ENCODE measurements around the gene RPL13.
"Not testable (repeated sequence)": the region's sequence is repeated elsewhere in the genome, so short reads cannot be mapped to it uniquely, and the experiment has no call there.

Gene RPL13

DNA sequence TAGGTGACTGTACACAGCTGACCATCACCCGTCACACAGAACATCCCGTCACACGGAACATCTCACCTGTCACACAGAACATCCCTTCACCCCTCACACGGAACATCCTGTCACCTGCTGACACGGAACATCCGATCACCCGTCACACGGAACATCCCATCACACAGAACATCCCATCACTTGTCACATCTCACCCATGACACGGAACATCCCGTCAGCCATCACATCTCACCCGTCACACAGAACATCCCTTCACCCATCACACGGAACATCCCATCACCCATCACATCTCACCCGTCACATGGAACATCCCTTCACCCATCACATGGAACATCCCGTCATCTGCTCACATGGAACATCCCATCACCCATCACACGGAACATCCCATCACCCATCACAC, 18.9 kb downstream of the RPL13 start:
- no peak for DNase-seq

DNA sequence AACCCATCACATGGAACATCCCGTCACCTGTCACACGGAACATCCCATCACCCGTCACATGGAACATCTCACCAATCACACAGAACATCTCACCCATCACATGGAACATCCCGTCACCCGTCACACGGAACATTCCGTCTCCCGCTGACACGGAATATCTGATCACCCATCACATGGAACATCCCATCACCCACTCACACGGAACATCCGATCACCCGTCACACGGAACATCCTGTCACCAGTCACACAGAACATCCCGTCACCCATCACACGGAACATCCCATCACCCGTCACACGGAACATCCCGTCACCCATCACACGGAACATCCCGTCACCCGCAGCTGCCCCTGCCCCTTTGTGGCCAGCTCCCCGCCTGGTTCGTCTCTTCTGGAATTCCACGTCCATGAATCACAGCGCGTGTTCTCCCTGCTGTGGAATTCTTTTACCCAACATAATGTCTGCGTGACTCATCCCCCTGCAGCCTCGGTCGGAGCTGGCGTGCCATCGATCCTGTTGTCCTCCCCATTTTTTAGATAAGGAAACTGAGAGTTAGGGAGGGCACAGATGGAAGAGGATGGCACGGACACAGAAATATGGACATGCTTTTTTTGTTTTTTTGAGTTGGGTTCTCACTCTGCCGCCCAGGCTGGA, 20.7 kb downstream of the RPL13 start:
- DNase-seq = no peak

DNA sequence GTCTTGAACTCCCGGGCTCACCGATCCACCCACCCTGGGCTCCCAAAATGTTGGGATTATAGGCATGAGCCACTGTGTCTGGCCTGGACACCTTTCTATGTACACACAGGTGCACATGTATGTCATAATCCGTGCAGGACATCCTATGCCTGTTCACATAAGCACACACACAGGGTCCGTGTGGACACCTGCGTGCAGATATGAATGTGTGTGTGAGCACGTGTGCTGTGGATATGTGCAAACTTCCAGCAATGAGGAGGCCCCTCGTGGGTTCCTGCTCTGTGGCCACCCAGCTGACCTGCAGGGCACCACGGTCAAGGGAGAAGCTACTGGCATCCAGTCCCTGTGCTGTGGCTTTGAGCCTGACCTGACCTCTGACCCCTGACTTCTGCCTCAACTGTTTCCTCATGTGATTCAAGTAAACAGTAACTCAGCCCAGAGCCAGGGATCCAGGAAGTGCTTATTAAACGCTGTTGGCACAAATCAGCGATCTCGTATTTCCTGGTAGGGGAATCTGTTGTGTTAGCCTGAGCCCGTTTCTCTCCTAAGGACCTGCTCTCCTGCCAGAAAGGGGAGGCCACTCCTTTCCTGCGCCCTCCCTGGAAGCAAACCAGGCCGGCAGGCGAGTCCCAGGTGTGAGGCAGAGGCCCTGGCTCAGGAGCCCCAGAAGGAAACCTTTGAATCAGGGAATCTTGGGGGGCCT, 21.5 kb downstream of the RPL13 start:
- no peak for DNase-seq

DNA sequence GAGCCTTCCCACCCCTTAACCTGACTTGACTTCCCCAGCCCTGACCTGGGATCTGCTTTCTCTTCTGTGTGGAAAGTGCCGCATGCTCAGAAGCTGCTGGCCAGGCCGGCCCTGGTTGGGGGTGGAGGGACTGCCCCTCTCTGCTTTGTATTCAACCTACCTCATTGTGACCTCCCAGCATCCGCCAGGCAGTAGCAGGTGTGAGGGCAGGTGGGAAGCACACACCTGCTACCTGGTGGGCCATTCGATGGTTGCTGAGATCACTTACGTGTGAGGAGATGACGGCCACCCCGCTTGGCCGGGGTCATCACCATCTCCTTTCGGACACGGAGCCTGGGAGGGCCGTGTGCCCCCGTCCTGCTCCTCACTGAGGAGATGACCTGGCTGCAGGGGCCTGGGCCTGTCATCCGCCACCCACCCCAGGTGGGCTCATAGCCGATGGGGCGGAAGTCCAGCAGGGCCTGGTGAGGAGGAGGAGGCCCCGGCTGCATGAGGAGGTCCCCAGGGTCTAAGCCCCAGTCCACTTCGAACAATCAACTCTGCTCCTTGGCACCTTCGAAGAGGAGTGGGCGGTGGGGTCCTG, 22.2 kb downstream of the RPL13 start:
- no peak for DNase-seq

DNA sequence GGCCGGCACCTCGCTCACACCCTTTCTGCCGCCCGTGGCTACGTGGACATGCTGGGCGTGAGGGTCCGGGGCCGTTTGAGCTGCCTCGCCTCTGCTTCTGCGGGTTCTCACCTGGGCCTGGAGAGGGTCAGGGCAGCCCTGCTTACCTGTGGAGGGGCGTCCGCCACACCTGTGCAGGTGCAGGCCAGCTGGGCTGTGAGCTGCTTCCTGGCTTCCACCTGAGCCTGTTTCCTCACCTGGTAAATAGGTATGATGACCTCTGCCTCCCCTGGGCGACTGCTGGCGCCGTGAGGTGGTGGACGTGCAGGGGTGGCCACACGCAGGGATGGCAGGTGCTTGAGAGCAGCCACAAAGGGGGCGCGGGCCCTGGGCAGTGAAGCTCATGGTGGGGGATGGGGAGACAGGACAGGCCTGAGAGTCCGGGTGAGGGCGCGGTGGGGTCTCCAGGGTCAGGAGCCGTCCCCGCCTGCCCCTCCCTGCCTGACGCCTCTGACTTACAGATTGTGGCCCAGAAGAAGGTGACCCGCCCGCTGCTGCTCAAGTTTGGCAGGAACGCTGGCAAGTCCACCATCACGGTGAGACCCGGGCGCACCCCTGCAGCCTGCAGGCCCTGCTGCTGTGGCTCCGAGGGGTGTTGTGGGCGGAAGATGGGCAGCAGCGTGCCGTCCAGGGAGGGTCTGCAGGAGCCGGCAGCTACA, 22.9 kb downstream of the RPL13 start:
- no peak for DNase-seq

DNA sequence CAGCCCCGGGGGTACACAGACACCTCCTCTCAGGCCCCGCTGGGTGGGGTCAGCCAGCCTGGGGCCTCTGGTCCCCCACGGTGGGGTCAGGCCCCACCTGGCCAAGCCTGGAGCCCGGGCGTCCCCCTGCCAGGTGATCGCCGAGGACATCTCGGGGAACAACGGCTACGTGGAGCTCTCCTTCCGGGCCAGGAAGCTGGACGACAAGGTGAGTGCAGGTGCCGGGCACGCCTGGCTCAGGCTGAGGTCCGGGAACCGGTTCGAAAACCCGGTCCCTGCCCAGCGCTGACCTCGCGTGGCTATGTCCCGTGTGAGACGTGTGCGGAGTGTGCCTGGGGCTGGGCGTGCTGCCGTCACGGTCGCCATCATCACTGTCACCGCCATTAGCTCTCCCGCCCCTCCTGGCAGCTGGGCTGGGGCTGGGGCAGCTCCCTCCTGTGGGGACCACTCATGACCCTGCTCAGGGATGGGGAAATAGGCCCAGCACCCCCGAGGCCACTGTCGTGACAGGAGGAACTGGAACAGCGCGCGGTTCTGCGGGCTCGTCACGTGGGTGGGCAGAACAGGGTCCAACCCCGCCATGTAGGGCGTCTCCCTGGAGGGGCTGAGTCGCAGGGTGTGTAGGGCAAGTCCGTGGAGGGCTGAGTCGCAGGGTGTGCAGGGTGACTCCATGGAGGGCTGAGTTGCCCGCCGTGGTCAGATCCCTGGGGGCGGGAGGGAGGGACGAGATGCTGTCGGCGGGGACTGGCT, 23.6 kb downstream of the RPL13 start:
- DNase-seq = no peak

DNA sequence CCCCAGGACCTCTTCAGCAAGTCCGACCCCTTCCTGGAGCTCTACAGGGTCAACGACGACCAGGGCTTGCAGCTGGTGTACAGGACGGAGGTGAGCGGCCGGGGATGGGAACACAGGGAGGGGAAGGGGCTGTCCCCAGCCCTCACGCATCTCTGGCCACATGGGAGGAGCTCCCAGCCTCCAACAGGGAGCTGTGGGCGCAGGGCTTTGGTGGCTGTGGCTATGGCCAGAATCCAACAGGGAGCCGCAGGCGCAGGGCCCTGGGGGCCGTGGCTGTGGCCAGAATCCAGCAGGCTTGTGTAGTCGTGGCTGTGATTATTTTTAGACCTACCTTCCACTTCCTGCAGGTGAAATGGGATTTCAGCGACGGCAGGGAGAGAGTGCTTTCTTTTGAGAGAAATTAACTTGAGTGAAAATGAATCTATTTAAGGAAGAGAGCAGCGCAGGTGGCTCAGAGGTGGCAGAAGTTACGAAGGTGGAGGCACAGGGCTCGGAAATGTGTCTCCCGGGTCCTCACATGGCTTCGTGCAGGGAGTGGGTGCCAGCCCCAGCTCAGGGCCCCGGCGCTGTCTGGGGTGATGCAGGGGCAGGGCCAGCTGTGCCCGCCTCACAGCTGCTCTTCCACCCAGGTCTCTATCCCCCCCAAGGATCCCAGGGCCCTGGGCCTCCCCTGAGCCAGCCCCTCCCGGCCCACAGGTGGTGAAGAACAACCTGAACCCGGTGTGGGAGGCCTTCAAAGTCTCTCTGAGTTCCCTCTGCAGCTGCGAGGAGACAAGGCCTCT, 24.5 kb downstream of the RPL13 start:
- no peak for DNase-seq

DNA sequence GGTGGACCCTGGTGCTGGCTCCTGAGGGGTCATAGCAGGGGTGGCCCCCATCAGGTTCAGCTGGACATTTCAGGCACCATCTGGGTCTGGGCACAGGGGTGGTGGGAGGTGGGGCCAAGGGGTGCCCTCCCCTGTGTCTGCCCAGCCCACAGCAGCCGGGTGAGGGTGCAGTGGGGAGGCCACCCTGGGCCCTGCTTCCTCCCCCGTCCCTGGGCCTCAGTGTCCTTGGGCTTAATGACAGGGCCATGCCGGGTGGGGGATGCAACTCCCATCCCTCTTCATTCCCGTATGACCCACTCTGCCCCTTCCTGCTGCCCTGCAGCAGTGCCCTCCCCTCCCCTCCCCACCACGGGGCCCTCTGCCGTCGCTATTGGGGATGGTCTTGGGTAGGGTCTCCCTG, 25.7 kb downstream of the RPL13 start:
- no peak for DNase-seq

DNA sequence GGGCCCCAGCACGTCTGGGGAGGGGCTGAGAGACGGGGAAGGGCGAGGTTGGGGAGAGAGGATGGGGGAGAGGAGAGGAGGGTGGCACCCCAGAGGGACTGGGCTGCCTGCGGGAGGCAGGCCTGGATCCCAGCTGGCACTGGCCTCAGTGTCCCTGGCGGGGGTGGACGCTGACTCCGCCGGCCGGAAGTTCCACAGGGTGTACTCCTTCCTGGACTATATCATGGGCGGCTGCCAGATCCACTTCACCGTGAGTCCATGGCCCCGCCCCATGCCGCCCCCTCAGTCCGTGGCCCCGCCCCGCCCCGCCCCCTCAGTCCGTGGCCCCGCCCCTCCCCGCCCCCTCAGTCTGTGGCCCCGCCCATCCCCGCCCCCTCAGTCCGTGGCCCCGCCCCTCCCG, 26.4 kb downstream of the RPL13 start:
- DNase-seq = peak; percentile 36

DNA sequence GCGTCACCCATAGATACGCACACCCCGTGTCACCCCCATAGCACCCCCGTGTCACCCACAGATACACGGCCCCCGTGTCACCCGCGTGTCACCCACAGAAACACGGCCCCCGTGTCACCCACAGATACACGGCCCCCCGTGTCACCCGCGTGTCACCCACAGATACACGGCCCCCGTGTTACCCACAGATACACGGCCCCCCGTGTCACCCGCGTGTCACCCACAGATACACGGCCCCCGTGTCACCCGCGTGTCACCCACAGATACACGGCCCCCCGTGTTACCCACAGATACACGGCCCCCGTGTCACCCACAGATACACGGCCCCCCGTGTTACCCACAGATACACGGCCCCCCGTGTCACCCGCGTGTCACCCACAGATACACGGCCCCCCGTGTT, 27.2 kb downstream of the RPL13 start:
- not testable (repeated sequence) for DNase-seq

DNA sequence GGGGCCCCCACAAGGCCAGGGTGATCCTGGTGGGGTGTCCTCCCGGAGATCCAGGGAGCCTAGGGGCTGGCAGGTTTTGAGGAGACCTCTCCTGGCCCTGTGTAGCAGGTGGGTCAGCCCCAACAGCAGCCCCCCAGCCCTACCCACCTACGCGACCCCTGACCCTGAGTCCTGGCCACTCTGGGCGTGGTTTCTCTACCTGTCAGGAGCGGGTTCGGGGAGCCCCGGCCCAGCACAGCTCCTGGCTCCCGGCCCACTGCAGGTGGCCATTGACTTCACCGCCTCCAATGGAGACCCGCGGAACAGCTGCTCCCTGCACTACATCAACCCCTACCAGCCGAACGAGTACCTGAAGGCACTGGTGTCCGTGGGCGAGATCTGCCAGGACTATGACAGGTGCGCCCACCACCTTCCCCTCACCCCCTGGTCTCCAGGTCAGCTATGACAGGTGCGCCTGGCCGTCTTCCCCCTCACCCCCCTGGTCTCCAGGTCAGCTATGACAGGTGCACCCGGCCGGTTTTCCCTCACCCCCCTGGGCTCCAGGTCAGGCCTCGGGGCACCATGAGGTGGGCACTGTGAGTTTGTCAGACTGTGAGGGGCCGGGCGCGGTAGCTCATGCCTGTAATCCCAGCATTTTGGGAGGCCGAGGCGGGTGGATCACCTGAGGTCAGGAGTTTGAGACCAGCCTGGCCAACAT, 28.1 kb downstream of the RPL13 start:
- DNase-seq = no peak

DNA sequence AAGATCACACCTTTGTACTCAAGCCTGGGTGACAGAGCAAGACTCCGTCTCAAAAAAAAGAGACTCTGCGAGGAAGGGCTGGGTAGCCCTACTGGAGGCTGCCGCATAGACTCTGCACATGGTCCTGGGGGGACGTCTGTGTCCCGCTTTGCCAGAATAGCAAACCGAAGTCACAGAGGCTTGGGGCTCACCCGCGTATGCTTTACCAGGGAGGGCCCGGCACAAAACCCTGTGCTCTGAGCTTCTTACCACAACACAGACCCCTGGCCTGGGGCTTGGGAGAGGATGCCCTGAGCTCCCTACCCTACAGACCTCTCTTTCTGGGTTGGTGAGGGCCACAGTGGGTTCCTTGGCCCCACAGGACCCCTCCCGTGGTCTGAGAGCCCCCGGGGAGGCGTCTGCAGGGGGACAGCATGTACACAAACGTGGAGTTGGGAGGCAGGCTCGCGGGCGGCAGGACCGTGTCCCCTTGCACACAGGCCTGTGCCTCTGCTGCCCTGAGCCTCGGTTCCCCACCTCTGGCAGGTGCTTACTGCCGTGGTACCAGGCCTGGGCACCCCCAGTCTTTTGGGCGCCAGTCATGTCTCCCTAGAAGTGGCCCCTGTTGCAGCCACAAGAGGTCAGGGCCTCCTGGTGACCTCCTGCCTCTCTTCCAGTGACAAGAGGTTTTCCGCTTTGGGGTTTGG, 28.9 kb downstream of the RPL13 start:
- DNase-seq = no peak

DNA sequence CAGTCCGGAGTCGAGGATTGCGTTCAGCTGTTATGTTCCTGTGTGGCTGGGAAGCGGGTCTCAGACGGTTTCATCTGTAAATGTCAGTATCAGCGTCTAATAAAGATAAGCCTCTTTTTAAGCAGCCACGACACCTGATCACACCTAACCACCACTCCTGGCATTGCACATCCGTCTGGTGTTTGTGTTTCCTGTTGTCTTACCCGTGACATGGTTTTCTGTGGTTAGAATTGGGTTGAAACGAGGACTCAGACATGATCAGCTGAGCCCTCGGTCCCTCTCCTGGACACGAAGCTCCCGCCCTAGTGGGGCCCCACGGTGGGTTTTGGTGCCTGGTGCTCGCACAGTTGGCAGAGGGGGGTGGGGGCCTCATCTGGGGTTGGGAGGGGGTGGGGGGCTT, 33.4 kb downstream of the RPL13 start:
- DNase-seq = peak; percentile 46

DNA sequence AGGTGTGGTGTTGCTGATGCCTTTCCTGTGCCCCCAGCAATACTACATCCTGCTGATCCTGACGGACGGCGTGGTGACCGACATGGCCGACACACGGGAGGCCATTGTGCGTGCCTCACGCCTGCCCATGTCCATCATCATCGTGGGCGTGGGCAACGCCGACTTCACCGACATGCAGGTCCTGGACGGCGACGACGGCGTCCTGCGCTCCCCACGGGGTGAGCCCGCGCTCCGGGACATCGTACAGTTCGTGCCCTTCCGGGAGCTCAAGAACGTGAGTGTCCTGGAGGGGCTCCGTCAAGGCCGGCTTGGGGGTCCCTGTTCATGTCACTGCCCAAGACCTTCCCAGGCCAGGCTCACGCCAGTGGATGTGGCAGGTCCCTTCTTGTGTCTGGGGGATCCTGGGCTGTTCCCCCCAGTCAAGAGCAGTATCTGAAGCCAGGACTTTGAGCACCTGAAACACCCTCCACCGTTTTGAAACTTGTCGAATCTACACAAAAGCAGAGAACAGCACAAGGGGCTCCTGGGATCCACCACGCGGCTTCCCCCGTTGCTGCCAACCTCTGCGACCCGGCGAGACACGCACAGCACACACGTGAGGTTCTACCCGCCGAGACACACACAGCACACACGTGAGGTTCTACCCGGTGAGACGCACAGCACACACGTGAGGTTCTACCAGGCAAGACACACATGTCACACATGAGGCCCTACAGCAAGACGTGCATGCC, 35.0 kb downstream of the RPL13 start:
- no peak for DNase-seq

DNA sequence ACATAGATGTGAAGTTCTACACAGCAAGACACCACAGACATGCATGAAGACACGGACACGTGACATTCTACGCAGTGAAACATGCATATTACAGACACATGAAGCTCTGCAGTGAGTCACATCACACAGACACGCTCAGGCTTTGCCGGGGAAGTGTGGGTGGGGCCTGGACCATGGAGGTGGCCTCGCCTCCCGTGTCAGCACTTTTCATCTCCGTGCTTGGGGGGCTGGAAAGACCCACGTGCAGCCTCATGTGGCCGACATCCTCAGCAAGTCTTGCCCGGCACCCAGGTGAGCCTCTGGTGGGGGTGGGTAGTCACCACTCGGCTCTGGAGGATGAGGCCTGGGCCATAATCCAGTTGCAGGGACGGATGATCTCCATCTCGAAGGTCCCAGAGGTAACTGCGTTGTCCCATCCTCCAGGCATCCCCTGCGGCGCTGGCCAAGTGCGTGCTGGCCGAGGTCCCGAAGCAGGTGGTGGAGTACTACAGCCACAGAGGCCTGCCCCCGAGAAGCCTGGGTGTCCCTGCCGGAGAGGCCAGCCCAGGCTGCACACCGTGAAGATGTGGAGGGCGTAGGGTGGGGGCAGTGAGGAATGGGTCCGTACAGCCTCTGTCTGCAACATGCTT, 35.7 kb downstream of the RPL13 start:
- no peak for DNase-seq

DNA sequence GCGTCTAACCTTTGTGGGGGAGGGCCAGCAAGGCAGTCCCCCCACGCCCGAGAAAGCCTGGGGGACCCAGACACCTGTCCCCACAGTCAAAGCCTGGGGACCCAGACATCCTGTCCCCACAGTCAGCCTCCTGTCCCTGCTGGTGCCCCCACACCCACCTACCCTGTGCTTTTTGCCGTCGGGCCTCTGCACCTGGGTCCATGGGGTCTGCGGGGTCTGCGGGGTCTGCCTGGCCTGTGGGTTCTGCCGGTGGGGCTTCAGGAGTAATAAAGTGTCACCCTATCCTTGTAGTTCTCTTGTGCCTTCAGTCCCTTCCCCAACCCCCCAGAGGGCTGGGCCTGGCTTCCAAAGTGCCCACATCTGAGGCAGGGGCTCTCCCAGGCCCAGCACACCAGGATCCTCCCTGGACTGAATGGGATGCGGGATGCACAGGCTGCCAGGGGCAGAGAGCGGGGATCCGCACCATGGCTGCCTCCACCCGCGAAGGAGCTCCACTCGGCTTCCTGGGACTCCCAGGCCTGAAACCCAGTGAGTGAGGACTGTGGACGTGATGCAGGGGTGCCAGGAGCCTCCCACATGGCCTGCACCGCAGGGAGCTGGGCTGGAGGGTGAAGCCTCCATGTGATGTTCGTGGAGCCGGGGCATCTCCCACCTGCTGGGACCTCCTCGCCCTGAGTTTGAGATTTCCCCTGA, 36.6 kb downstream of the RPL13 start:
- no peak for DNase-seq

DNA sequence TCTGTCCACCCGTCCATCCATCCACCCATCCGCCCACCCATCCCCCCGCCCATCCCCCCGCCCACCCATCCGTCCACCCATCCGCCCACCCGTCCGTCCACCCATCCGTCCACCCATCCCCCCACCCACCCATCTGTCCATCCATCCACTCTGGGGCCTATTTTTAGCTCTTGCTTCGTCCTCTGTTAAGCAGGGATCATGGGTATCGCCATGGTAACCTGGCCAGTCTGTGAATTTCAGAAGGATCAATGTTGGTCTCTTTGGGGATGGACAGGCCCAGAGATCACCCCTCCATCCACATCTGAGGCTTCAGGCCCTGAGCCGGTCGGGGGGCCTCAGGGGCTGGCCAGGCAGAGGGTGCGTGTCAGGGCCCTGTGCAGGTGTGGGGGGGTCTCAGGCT, 37.7 kb downstream of the RPL13 start:
- no peak for DNase-seq

DNA sequence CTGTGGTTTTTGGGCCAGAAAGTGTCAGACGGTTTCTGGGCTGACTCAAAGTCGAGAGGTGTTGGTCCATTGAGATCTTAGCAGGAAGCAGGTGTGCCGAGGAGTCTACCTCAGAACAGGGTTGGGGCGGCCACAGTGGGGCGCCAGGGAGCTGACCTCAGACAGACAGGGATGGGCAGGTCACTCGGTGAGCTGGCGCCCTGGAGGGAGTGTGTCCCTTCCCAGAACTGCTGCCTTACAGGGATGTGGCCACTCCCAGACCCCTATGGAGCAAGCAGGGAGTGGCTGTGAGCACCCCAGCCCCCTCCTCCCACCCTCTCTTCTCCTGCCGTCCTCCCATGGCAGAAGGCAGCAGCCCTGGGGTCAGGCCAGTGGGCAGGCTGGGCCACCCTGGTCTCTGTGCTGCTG, 39.0 kb downstream of the RPL13 start:
- DNase-seq = no peak

DNA sequence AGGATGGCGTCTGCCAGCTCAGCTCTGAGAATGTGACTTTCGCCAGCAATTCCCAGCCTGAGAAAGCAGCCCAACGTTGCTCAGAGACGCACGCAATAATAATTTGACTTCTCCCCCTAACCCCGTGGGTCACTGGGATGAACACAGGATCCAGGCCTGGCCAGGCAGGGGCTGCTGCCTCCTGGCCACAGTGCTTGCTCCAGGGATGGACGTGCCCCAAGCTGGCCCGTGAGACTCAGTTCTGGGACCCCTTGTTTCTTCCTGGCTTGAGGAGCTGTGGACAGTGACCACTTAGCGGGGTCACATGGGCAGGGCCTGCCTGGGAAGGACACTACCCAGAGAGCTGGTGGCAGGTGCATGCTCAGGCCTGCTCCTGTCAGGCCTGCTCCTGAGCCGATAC, 39.4 kb downstream of the RPL13 start:
- DNase-seq = no peak
